ENCODE data around the gene ZNRD2.

Gene ZNRD2

GRCh38 chr11:65574109-65574810 lies 4.0 kb downstream of the ZNRD2 start:
- DNase-seq, result peak; percentile 97

DNA sequence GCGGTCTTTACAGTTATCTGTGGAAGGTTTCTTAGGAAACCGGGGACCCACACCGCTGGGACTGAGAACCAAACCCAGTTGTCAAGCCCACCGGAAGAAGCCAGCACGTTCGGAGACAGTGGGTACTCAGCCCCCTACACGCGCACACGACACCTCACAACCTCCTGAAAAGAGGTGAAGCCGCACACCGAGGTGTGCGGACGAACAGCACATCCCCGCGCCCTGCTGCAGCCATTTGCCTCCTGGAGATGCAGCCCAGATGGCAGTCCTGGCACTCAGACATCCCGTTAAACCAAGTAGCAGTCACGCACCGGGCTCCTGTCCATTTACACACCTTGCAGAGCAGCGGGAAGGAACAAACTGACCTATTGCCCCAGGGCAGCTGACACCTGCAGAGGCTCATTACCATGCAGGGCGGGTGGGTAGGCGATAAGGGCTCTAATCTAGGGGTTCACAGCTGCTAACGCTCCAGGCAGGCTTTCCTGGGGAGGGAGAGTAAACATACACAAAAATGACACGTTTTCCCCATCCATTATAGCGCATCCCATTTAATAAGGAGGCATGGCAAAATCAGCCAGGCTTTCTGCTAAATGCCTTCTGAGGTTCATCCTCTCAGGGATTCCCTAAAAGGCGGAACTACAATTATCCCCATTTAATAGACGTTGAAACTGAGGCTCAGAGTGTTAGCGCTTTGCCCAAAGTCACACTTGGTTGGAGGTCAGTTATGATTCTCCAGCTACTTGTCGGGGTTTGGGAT lies 4.7 kb downstream of the ZNRD2 start:
- no peak for DNase-seq

GRCh38 chr11:65575568-65576231 lies 5.4 kb downstream of the ZNRD2 start, which contains the start of gene EHBP1L1:
Gene EHBP1L1 (plus strand): TSS chr11:65576053. CDS start chr11:65576303, 250 bp downstream.
- DNase-seq, result peak; percentile 78

DNA sequence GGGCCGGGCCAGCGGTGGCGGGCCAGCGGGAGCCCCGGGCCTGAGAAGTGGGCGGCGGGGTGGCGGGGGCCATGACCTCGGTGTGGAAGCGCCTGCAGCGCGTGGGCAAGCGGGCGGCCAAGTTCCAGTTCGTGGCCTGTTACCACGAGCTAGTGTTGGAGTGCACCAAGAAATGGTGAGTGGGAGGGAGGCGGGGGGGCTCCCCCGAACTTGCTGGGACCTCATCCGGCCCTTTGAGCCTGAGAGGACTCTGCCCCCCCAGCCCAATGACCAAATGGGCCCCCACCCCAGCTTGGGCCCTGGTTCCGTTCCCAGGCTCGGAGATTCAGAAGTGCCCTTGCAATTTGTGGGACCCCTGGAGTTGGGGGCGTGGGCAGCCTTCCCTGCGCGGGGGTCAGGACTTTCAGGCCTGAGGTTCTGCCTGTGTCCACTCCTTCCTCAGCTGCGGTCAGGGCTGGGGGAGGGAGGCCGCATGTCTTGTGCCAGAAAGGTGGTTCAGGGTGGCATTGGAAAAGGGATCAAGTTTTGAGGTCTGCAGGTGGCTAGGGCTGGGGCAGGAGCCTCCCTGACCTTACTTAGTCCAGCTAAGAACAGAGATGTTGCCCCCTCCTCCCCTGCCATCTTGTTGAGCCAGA lies 6.1 kb downstream of the ZNRD2 start:
- no peak for DNase-seq

GRCh38 chr11:65576867-65577755 lies 6.8 kb downstream of the ZNRD2 start:
- DNase-seq, result peak; percentile 85

- no peak for DNase-seq
These were observed 7.5 kb downstream of the ZNRD2 start for GRCh38 chr11:65577756-65578109.

DNA sequence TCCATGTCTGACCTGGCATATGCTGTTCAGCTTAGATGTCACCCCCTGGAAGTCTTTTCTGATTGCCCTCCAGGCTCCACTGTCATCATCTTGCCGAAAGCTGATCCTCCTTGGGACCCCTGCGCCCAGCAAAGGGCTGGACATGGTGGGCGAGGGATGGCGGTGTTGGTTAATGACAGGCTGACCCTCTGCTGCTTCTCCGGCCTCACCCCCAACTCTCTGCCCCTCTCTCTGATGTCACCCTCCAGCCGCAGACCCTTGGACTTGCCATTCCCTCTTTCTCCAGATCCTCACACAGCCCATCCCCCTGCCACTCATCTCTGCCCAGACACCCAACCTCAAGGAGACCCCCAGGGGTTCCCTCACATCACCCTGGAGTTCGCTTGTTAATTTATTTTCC lies 7.9 kb downstream of the ZNRD2 start:
- no peak for DNase-seq

- DNase-seq, result no peak
These were observed 8.4 kb downstream of the ZNRD2 start for GRCh38 chr11:65578667-65579066.

DNA sequence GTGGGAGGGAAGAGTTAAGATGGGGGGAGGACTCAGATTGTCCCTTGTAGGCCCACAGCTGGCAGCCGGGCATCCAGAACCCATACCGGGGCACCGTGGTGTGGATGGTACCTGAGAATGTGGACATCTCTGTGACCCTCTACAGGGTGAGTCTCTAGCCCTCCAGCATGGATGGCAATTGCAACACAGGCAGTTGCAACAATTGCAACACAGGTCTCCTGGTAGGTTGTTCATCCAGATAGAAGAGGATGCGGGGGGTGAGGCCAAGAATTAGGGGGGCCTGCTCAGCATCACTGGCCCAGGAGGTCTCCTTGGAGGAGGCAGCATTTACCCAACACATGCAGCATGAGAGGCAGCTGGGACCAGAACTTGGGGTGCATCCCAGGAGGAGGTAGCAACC lies 9.0 kb downstream of the ZNRD2 start:
- no peak for DNase-seq

DNA sequence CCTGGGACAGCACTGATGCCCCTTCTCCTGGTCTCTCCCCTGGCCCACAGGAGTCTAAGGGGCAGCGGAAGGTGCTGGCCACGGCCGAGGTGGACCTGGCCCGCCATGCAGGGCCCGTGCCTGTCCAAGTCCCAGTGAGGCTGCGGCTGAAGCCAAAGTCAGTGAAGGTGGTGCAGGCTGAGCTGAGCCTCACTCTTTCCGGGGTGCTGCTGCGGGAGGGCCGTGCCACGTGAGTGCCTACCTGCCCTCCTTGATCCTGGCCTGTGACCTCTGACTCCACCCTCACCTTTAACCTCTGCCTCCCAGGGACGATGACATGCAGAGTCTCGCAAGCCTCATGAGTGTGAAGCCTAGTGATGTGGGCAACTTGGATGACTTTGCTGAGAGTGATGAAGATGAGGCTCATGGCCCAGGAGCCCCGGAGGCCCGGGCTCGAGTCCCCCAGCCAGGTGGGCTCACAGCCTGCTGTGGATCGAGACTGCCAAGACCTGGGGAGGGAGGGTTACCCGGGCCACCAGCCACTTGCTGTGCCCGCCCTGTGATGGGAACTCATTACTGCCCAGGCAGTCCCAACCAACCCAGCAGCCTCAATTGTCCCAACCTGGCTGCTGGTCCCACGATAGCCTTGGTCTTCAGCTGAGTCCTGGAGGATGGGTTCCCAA lies 9.9 kb downstream of the ZNRD2 start:
- DNase-seq, result no peak

GRCh38 chr11:65580756-65581155 lies 10.5 kb downstream of the ZNRD2 start:
- no peak for DNase-seq

- no peak for DNase-seq
These were observed 11.7 kb downstream of the ZNRD2 start for GRCh38 chr11:65581928-65582327.

DNA sequence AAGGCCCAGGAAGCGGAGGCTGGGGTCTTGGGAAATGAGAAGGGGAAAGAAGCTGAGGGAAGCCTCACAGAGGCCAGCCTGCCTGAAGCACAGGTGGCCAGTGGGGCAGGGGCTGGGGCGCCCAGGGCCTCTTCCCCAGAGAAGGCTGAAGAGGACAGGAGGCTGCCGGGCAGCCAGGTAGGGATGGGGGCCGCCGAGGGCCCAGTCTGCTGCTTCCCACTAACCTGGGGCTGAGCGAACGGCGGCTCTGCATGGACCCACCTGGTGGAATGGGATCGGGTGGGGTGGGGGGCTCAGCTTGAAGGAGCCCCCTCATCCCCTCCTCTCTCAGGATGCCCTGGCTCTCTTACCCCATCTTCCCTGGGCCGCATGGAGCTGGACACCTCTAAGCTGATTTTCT lies 13.3 kb downstream of the ZNRD2 start:
- no peak for DNase-seq

GRCh38 chr11:65584106-65584505 lies 13.8 kb downstream of the ZNRD2 start:
- no peak for DNase-seq

DNA sequence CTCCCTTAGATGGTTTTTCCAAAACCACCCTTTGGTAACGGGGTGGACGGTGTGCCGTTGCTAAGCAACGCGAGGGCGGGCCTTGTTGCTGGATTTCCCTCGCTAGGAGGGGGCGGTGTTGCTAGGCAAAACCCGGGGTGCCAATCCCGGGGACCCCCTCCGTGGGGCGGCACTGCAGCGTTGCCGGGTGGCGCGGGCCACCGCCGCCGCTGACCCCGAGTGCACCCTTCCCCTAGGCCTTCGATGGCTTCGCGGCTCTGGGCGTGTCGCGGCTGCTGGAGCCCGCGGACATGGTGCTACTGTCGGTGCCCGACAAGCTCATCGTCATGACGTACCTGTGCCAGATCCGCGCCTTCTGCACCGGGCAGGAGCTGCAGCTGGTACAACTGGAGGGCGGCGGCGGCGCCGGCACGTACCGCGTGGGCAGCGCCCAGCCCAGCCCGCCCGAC lies 14.5 kb downstream of the ZNRD2 start:
- DNase-seq, result peak; percentile 55

DNA sequence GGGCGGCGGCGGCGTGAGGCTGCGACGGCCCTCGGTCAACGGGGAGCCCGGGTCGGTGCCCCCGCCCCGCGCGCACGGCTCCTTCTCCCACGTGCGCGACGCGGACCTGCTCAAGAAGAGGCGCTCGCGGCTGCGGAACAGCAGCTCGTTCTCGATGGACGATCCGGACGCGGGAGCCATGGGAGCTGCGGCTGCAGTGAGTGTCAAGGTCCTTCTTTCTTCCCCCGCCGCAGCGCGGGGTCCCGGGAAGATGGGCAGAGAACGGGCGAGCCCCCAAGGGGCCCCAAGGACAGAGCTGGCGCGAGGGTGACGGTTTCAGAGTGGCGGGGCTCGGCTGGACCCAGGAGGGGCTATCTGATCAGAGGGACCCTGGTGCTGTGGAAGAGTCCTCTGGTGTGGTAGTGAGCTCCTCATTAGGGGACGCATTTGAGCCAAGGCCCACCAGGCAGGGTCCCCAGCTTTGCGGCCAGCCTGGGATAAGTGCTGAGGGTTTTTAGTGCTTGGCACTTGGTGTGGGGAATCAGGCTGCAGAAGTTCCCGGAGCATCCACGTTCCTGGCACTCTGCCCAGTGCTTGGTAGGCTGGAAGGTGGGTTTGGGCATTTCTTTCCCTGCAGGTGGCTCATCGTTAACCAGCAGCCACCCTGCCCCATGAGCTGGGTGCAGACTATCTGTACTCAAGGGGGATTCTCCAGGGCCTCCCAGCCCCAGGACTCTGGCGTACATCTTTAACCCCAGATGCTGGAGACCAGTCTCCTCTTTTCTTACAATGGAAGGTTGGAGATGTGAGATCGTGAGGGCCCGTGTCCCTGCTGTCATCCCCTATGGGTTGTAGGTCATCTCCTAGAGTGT lies 15.3 kb downstream of the ZNRD2 start:
- DNase-seq, result no peak

DNA sequence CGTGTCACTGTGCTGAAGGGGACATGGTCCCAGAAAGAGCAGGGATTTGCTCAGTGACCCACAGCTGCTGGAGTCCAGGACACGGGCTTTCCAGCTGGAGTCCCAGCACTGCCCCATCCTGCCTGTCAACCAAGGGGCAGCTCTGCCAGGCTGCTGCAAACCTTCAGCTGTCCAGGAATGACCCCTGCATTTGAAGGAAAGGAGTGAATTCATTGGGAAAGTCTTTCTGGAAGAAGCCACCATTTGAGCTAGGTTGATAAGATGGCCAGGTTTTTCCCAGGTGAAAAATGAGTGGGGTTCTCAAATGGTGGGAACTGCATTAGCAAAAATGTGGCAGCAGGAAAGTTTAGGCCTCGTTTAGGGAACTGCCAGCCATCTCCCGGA lies 16.0 kb downstream of the ZNRD2 start:
- DNase-seq, result no peak

- DNase-seq, result no peak
These were observed 16.4 kb downstream of the ZNRD2 start for GRCh38 chr11:65586676-65587075.

DNA sequence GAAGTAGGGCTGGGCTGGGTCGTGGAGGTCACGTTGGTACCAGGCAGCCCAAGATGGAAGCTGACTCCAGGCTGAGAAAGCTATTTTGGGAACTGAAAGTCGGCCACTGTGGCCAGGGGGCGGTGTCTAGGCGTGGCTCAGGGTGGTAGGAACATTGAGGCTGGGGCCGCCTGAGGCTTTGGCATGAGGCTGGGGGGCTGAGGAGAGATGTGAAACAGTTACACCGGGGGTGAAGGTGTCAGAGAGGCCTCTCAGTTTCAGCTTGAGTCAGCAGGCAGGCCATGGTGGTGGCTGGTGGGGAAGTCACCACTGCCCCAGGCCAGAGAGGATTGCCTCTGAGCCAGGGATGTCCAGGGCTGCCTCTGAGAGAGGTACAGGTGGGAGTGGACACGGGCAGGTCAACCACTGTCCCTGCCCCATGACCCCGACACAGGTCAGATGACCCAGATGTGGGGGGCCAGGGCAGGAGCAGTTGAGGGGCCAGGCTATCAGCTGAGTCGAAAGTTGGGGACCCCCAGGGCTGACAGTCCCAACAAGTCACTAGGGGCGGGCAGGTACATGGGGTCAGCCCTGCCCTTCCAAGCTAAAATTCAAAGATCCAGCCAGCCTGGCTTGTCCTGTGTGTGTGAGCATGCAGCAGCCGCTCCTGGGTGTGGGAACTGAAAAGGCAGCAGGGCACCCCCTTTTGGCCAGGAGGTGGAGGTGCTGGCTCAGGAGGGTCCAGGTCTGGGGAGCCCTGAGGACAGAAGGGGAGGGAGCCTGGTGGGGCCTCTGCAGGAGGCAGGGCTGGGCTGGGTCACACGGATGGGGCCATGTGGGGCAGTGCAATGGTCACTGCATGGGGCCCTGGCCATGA lies 18.1 kb downstream of the ZNRD2 start:
- peak; percentile 75 for DNase-seq
